Esophagus squamous epithelium (tissue), 5 donors: Measurements from ENCODE around the gene NR1D1. TPM values are rescaled to one million over a fixed set of nuclear protein-coding genes. Genes with fewer than 3 reads are reported as not detected.

Experiments
- DNase-seq: peaks from one replicate; lab custom pipeline; 2025; lab: John Stamatoyannopoulos, UW
- H3K27ac ChIP-seq, 4 donors: fragments of 200-600 bp; sonication (generic); one replicate each; pipeline ENCODE4 v1.5.1; 2016 to 2019; ENCODE audit warnings: mild to moderate bottlenecking in 1 of 4
- H3K27me3 ChIP-seq, 4 donors: fragments of 200-600 bp; sonication (generic); 1 replicate in 3 of 4; 2 replicates in 1 of 4; pipeline versions ENCODE4 v1.5.1 to v1.6.0; 2017 to 2021; ENCODE audit warnings: antibody characterized with exemption in 1 of 4
- H3K36me3 ChIP-seq, 3 donors: fragments of 200-600 bp; sonication (generic); one replicate each; pipeline ENCODE4 v1.5.1; 2016 to 2019
- H3K4me1 ChIP-seq, 3 donors: fragments of 200-600 bp; sonication (generic); one replicate each; pipeline ENCODE4 v1.5.1; 2017 to 2019
- H3K4me3 ChIP-seq, 4 donors: fragments of 200-600 bp; sonication (generic); 1 replicate in 3 of 4; 2 replicates in 1 of 4; pipeline ENCODE4 v1.5.1; 2016 to 2019; ENCODE audit warnings: mild to moderate bottlenecking in 2 of 4, moderate library complexity in 1 of 4
- H3K9me3 ChIP-seq, 3 donors: fragments of 200-600 bp; sonication (generic); one replicate each; pipeline ENCODE4 v1.5.1; 2016 to 2019
- CTCF ChIP-seq, 6 experiments: fragments of 450-650 bp in 4 of 6; fragments of 200-600 bp in 2 of 6; sonication (generic) in 2 of 6; IDR thresholded peaks; one replicate each; pipeline ENCODE4 v1.5.1; 2016 to 2019; ENCODE audit warnings: antibody characterized with exemption in 6 of 6, mild to moderate bottlenecking in 4 of 6, moderate library complexity in 4 of 6
- POLR2A ChIP-seq, 4 donors: fragments of 450-650 bp; IDR thresholded peaks; one replicate each; pipeline ENCODE4 v1.6.1; 2017; ENCODE audit warnings: antibody characterized with exemption in 4 of 4, mild to moderate bottlenecking in 4 of 4, moderate library complexity in 3 of 4
- WGBS, 2 donors: methylation state at CpG; one replicate each; pipeline ENCODE4 v1.1.5; 2018; 5-methylcytosine and 5-hydroxymethylcytosine counted together
- intact Hi-C: fragments of 100-400 bp; cut with DNase I; formaldehyde crosslinking; loops from one replicate; pipeline ENCODE4 v1.15.0; 2022
- total RNA-seq, 4 donors: library from RNA; depleted of rRNA; stranded (reverse); fragments of >200 nt; gene quantifications; one replicate each; pipeline ENCODE4 v1.1.0, GENCODE V29; 2016
- donor health status: DM: yes; HTN: yes; CAD: no.

NR1D1 gene
- total RNA-seq, 4 donors from 2014 or later, result 3.8 to 16.4 (median 5.4) TPM

- intact Hi-C loops, result no loop called here
- no peak overlapping the region for H3K4me3 ChIP-seq
- 73 to 75% methylated on average over 7 of the region's 7 CpGs for WGBS, 2 donors
- no peaks in the 10 kb centered on the region for H3K9me3 ChIP-seq
- no peak for DNase-seq
- H3K27ac ChIP-seq, result peak overlapping the region; percentile 80 to 93 (median 90)
- TF ChIP-seq CTCF (IDR thresholded peaks at IDR 0.05), result no peak
- no peak for TF ChIP-seq POLR2A (IDR thresholded peaks at IDR 0.05)
- peaks cover 0 to 38% (median 0%) of the 10 kb centered on the region in 3 donors for H3K36me3 ChIP-seq
- H3K27me3 ChIP-seq, result no peaks in the 10 kb centered on the region
- H3K4me1 ChIP-seq, result peaks cover 72 to 95% (median 74%) of the 10 kb centered on the region in 3 donors
These were observed 26.8 kb downstream of the NR1D1 start for GRCh38 chr17:40073454-40074174.

- H3K27me3 ChIP-seq, result no peaks in the 10 kb centered on the region
- intact Hi-C loops, result no loop called here
- H3K9me3 ChIP-seq, result no peaks in the 10 kb centered on the region
- no peak for DNase-seq
- TF ChIP-seq POLR2A (IDR thresholded peaks at IDR 0.05), result no peak
- no peak for TF ChIP-seq CTCF (IDR thresholded peaks at IDR 0.05)
- H3K4me3 ChIP-seq, result peak overlapping the region in 3 of 4 donors; percentile 11 to 46 (median 34)
- H3K36me3 ChIP-seq, result peaks cover 0 to 32% (median 0%) of the 10 kb centered on the region in 3 donors
- peaks cover 78 to 99% (median 80%) of the 10 kb centered on the region in 3 donors for H3K4me1 ChIP-seq
- 24 to 36% methylated on average over 2 to 3 of the region's 8 CpGs for WGBS, 2 donors
- H3K27ac ChIP-seq, result peak overlapping the region; percentile 80 to 93 (median 90)
These were observed 27.5 kb downstream of the NR1D1 start for GRCh38 chr17:40072735-40073346.

- peaks cover 80 to 100% (median 81%) of the 10 kb centered on the region in 3 donors for H3K4me1 ChIP-seq
- H3K36me3 ChIP-seq, result peaks cover 0 to 26% (median 0%) of the 10 kb centered on the region in 3 donors
- TF ChIP-seq CTCF (IDR thresholded peaks at IDR 0.05) (no peak), POLR2A (IDR thresholded peaks at IDR 0.05) (peak in 1 of 4 donors; percentile 14)
- H3K27ac ChIP-seq, result peak overlapping the region; percentile 80 to 93 (median 90)
- intact Hi-C loops, result no loop called here
- no peaks in the 10 kb centered on the region for H3K27me3 ChIP-seq
- DNase-seq, result no peak
- no peaks in the 10 kb centered on the region for H3K9me3 ChIP-seq
- WGBS, 2 donors, result 9 to 12% methylated on average over 3 to 9 of the region's 19 CpGs
- peak overlapping the region in 3 of 4 donors; percentile 11 to 46 (median 34) for H3K4me3 ChIP-seq
These were observed 28.2 kb downstream of the NR1D1 start for GRCh38 chr17:40072040-40072734.

- peaks cover 0 to 19% (median 0%) of the 10 kb centered on the region in 3 donors for H3K36me3 ChIP-seq
- no peak for TF ChIP-seq POLR2A (IDR thresholded peaks at IDR 0.05)
- no peak for TF ChIP-seq CTCF (IDR thresholded peaks at IDR 0.05)
- H3K27ac ChIP-seq, result peak overlapping the region; percentile 80 to 93 (median 90)
- peaks cover 80 to 100% (median 81%) of the 10 kb centered on the region in 3 donors for H3K4me1 ChIP-seq
- H3K4me3 ChIP-seq, result peak overlapping the region in 2 of 4 donors; percentile 34 to 46
- DNase-seq, result no peak
- intact Hi-C loops, result no loop called here
- no peaks in the 10 kb centered on the region for H3K27me3 ChIP-seq
- WGBS, 2 donors, result 33 to 42% methylated on average over 3 to 9 of the region's 16 CpGs
- no peaks in the 10 kb centered on the region for H3K9me3 ChIP-seq
These were observed 28.9 kb downstream of the NR1D1 start for GRCh38 chr17:40071313-40072039.
